ENCODE data around the gene MRM1. TPM values are rescaled to one million over a fixed set of nuclear protein-coding genes. Genes with fewer than 3 reads are reported as not detected.
A peak's percentile ranks its signal among the peaks of the same experiment; 100 is the strongest.

The MRM1 gene
- total RNA-seq, 4 donors from 2014 or later: 3.5 to 6.6 (median 4.7) TPM

DNA sequence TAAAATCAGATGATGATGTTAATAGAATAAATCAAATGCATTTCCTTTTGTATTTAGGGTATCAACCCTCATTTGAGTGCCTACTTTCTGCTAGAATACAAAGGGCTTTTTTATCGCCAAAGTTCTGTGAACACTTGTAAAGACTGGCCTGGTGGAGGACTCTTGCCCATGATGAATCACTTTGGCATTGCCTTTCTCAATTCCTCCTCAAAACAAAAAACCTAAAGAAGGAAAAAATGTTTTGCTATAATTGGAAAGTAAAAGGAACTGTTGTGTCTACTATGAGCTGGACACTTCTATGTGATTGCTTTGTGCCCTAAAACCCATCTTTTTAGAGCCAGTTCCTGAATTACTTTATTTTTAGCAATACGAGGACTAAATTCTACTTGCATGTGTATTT lies 22.7 kb upstream of the MRM1 start:
- no peak for DNase-seq (ENCODE audit: low spot score in 2 of 2)
- Histone ChIP-seq H3K9me3 (no peaks in the 10 kb centered on the region), H3K27ac (no peak overlapping the region), H3K27me3 (no peaks in the 10 kb centered on the region), H3K36me3 (peaks cover 69% of the 10 kb centered on the region), H3K4me1 (peaks cover 5% of the 10 kb centered on the region), H3K4me3 (no peak overlapping the region)
- TF ChIP-seq EP300 (IDR thresholded peaks at IDR 0.05) (no peak), POLR2A (IDR thresholded peaks at IDR 0.05) (no peak), POLR2AphosphoS5 (IDR thresholded peaks at IDR 0.05) (no peak)
- TF ChIP-seq, protein P1, sequence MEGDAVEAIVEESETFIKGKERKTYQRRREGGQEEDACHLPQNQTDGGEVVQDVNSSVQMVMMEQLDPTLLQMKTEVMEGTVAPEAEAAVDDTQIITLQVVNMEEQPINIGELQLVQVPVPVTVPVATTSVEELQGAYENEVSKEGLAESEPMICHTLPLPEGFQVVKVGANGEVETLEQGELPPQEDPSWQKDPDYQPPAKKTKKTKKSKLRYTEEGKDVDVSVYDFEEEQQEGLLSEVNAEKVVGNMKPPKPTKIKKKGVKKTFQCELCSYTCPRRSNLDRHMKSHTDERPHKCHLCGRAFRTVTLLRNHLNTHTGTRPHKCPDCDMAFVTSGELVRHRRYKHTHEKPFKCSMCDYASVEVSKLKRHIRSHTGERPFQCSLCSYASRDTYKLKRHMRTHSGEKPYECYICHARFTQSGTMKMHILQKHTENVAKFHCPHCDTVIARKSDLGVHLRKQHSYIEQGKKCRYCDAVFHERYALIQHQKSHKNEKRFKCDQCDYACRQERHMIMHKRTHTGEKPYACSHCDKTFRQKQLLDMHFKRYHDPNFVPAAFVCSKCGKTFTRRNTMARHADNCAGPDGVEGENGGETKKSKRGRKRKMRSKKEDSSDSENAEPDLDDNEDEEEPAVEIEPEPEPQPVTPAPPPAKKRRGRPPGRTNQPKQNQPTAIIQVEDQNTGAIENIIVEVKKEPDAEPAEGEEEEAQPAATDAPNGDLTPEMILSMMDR (IDR thresholded peaks at IDR 0.05): no peak
- 92% methylated on average over 2 of the region's 2 CpGs for WGBS

DNA sequence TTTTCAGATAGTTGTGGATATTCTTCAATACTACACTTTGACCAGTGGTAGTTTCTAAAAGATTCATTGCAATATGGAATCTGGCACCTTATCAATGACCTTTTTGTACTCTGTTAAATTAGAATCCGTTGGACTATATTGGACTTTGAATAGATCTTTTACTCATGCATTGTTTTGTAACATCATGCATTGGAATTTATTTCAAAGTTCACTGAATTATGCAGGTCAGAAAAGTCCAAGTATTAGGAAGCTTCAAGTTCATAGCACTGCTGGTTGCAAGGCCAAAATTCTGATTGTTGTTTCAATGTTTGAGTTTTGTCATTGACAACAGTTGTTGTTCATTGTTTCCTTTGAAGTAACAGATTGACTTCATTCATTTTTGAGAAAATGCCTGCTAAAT lies 17.6 kb upstream of the MRM1 start:
- Histone ChIP-seq H3K27me3 (no peaks in the 10 kb centered on the region), H3K36me3 (peaks cover 95% of the 10 kb centered on the region), H3K9me3 (no peaks in the 10 kb centered on the region), H3K4me3 (no peak overlapping the region), H3K27ac (no peak overlapping the region), H3K4me1 (no peaks in the 10 kb centered on the region)
- 52% methylated on average over 1 of the region's 1 CpG for WGBS
- TF ChIP-seq POLR2AphosphoS5 (IDR thresholded peaks at IDR 0.05): no peak
- DNase-seq (ENCODE audit: low spot score in 2 of 2): no peak

DNA sequence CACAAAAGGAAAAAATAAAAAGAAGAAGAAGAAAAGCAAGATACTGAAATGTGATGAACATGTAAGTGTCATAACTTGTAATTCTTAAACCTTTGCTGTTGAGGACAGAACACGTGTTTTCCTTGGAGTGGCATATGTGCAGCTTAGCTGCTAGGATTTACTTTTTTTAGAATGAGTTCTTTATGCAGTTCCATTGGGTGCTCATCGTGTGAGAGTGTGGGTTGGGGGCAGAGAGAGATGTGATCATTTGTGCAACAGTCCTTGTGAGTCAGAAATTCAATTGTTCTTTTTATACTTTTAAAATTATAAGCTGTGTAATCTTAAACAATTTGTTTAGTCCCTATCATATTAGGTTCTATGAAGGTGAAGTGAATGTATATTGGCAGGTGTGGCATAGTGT lies 15.2 kb upstream of the MRM1 start:
- TF ChIP-seq POLR2AphosphoS5 (IDR thresholded peaks at IDR 0.05) (no peak), POLR2A (IDR thresholded peaks at IDR 0.05) (no peak), EP300 (IDR thresholded peaks at IDR 0.05) (no peak)
- TF ChIP-seq, protein P1 (IDR thresholded peaks at IDR 0.05): no peak
- Histone ChIP-seq H3K9me3 (no peaks in the 10 kb centered on the region), H3K36me3 (peaks cover 85% of the 10 kb centered on the region), H3K27me3 (no peaks in the 10 kb centered on the region), H3K4me3 (no peak overlapping the region), H3K27ac (no peak overlapping the region), H3K4me1 (peaks cover 9% of the 10 kb centered on the region)
- DNase-seq (ENCODE audit: low spot score in 2 of 2): no peak
- WGBS: 90% methylated on average over 2 of the region's 2 CpGs

DNA sequence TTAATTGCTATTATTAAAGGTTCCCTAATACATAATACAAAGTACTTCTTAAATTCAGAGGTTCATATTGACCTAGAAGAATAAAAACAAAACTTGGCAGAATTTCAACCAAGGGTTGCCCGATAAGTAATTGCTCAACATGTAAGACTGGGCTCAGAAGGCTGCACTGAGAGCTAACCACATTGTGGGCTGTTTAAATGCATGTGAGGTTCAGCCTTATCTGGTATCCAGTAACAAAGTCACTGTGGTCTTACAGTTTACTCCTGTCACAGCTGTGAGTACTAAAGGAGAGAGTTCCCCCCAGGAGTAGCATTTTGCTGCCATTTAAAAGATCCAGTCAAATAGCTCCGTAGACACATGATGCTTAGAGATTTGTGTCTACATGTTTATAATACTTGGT lies 11.3 kb upstream of the MRM1 start:
- H3K27me3 ChIP-seq: no peaks in the 10 kb centered on the region
- H3K4me1 ChIP-seq: peaks cover 39% of the 10 kb centered on the region
- no peak overlapping the region for H3K27ac ChIP-seq
- no peaks in the 10 kb centered on the region for H3K9me3 ChIP-seq
- TF ChIP-seq POLR2A (IDR thresholded peaks at IDR 0.05): no peak
- no peak for TF ChIP-seq EP300 (IDR thresholded peaks at IDR 0.05)
- no peak for TF ChIP-seq POLR2AphosphoS5 (IDR thresholded peaks at IDR 0.05)
- TF ChIP-seq, protein P1 (IDR thresholded peaks at IDR 0.05): no peak
- no peak for DNase-seq (ENCODE audit: low spot score in 2 of 2)
- peaks cover 48% of the 10 kb centered on the region for H3K36me3 ChIP-seq
- H3K4me3 ChIP-seq: no peak overlapping the region
- 64% methylated on average over 2 of the region's 2 CpGs for WGBS

DNA sequence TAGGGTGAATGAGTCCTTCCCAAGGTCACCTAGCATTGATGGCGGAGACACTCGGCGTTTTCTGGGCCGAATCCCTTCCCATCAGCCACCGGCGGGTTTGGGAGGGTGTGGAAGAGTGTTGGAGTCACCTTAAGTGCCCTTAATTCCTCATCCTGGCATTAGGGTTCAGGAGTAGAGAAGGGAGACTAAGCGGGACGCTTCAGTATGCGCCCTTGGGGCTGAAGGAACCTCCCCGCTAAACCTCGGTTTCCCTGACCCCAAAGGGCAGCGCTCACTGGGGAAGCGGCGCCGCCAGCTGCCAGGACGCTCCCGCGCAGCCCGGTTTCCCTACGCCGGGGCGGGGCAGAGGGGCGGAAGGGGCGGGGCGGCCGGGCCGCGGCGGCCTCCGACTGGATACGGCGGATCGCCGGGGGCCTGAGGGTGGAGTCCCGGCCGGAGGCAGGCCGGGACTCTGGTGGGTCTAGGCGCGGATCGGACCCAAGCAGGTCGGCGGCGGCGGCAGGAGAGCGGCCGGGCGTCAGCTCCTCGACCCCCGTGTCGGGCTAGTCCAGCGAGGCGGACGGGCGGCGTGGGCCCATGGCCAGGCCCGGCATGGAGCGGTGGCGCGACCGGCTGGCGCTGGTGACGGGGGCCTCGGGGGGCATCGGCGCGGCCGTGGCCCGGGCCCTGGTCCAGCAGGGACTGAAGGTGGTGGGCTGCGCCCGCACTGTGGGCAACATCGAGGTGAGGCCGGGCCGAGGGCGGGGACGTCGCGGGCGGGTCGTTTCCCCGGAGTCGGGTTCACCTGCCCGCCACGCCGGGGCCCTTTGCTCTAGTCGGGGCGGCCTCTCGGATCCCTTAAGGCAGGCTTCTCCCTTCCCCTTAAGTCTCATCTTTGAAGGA lies 9.7 kb upstream of the MRM1 start, which contains the start of gene DHRS11:
Gene DHRS11 (plus strand): TSS at position 446 of the 882 bp plus-strand sequence. CDS start 131 bp downstream, at position 577.
- H3K27me3 ChIP-seq: no peaks in the 10 kb centered on the region
- peak within 1 kb of the TSS; percentile 61 for H3K27ac ChIP-seq
- H3K4me3 ChIP-seq: peak within 1 kb of the TSS; percentile 83
- DNase-seq (ENCODE audit: low spot score in 2 of 2): peak; percentile 85 to 90
- H3K9me3 ChIP-seq: no peaks in the 10 kb centered on the region
- H3K4me1 ChIP-seq: peaks cover 39% of the 10 kb centered on the region
- no peak for TF ChIP-seq POLR2A (IDR thresholded peaks at IDR 0.05)
- TF ChIP-seq EP300 (IDR thresholded peaks at IDR 0.05): no peak
- peak in 1 of 3 donors; percentile 27 for TF ChIP-seq POLR2AphosphoS5 (IDR thresholded peaks at IDR 0.05)
- 4% methylated on average over 26 of the region's 87 CpGs for WGBS
- peaks cover 34% of the 10 kb centered on the region for H3K36me3 ChIP-seq

DNA sequence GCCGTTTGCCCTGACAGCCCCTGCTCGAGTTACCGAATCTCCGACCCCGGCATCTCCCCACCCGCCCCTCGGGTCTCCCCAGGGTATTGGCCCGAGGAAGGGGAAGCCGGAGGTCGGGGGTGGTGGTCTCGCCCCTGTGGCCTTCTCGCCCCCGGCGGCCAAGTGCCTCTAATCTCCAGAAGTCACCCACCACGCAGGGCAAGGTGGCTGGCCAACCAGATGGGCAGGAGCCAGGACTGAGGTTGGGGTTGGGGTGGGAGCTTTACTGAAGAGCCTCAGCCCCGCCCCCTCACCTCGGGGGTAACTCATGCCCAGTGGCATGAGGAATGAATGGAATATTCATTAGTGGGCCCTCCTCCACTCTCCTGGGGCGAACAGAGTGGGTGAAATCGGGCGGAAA lies 9.1 kb upstream of the MRM1 start:
- peak overlapping the region; percentile 83 for H3K4me3 ChIP-seq

More for the DNA sequence above, 9.1 kb upstream of the MRM1 start:
- TF ChIP-seq POLR2AphosphoS5 (IDR thresholded peaks at IDR 0.05): no peak
- no peak for TF ChIP-seq EP300 (IDR thresholded peaks at IDR 0.05)
- TF ChIP-seq, protein P1 (IDR thresholded peaks at IDR 0.05): no peak
- no peak for TF ChIP-seq POLR2A (IDR thresholded peaks at IDR 0.05)
- peak in 1 of 2 donors; percentile 78 for DNase-seq (ENCODE audit: low spot score in 2 of 2)
- peak overlapping the region; percentile 61 for H3K27ac ChIP-seq
- peaks cover 28% of the 10 kb centered on the region for H3K36me3 ChIP-seq
- H3K9me3 ChIP-seq: no peaks in the 10 kb centered on the region
- H3K4me1 ChIP-seq: peaks cover 39% of the 10 kb centered on the region
- WGBS: 10% methylated on average over 16 of the region's 20 CpGs
- no peaks in the 10 kb centered on the region for H3K27me3 ChIP-seq

All from suprapubic skin (tissue), 4 donors.